Prostate gland (tissue), 2 donors: Measurements from ENCODE around the gene AMOTL1. TPM values are rescaled to one million over a fixed set of nuclear protein-coding genes. Genes with fewer than 3 reads are reported as not detected.
"Not testable (repeated sequence)": the region's sequence is repeated elsewhere in the genome, so short reads cannot be mapped to it uniquely, and the experiment has no call there.

ENCODE experiments used
- DNase-seq: peaks from one replicate; pipeline ENCODE4 v3.0.0-alpha.2; 2019; ENCODE audit warnings: low spot score
- H3K27ac ChIP-seq, 2 donors: fragments of 200-600 bp; sonication (generic); 2 replicates each; pipeline ENCODE4 v1.5.1; 2017 to 2019
- H3K27me3 ChIP-seq: fragments of 200-600 bp; sonication (generic); replicated peaks from 2 replicates; pipeline ENCODE4 v1.5.1; 2019; ENCODE audit not compliant: insufficient read depth
- H3K36me3 ChIP-seq, 2 donors: fragments of 200-600 bp; sonication (generic); 1 replicate in 1 of 2; 2 replicates in 1 of 2; pipeline versions ENCODE4 v1.5.1 to v1.8.1; 2017 to 2019
- H3K4me1 ChIP-seq: fragments of 200-600 bp; sonication (generic); replicated peaks from 2 replicates; pipeline ENCODE4 v1.5.1; 2019
- H3K4me3 ChIP-seq, 2 donors: fragments of 200-600 bp; sonication (generic); 2 replicates each; pipeline ENCODE4 v1.5.1; 2017 to 2019
- H3K9me3 ChIP-seq: fragments of 200-600 bp; sonication (generic); 2 replicates; pipeline ENCODE4 v1.5.1; 2017
- CTCF ChIP-seq, 4 experiments: fragments of 200-600 bp in 2 of 4; fragments of 450-650 bp in 2 of 4; sonication (generic) in 2 of 4; IDR thresholded peaks; 1 replicate in 3 of 4; 2 replicates in 1 of 4; pipeline ENCODE4 v1.5.1; 2016 to 2019; ENCODE audit warnings: antibody characterized with exemption in 4 of 4, mild to moderate bottlenecking in 2 of 4, moderate library complexity in 2 of 4
- POLR2A ChIP-seq: fragments of 450-650 bp; IDR thresholded peaks from one replicate; pipeline ENCODE4 v1.6.1; 2016; ENCODE audit warnings: antibody characterized with exemption, mild to moderate bottlenecking
- POLR2AphosphoS5 ChIP-seq: sonication (generic); formaldehyde crosslinking; IDR thresholded peaks from one replicate; pipeline ENCODE4 v1.6.1; 2017; ENCODE audit warnings: antibody characterized with exemption
- WGBS: methylation state at CpG from one replicate; pipeline ENCODE4 v1.1.5; 2018; 5-methylcytosine and 5-hydroxymethylcytosine counted together
- intact Hi-C: fragments of 100-400 bp; cut with DNase I; formaldehyde crosslinking; loops from one replicate; pipeline ENCODE4 v1.14.2; 2022
- total RNA-seq, 2 donors: library from RNA; depleted of rRNA; stranded (reverse); fragments of >200 nt; gene quantifications; one replicate each; pipeline ENCODE4 v1.1.0, GENCODE V29; 2016

AMOTL1 gene
- total RNA-seq, 2 donors from 2014 or later, result 49.2 to 67.2 TPM

- H3K36me3 ChIP-seq, result no peaks in the 10 kb centered on the region
- no peak for DNase-seq
- no peaks in the 10 kb centered on the region for H3K4me1 ChIP-seq
- H3K4me3 ChIP-seq, result no peak overlapping the region
- intact Hi-C loops, result no loop called here
- no peaks in the 10 kb centered on the region for H3K9me3 ChIP-seq
- TF ChIP-seq POLR2A (no peak), POLR2AphosphoS5 (no peak), CTCF (IDR thresholded peaks at IDR 0.05) (no peak)
- no peak overlapping the region for H3K27ac ChIP-seq
- H3K27me3 ChIP-seq, result no peaks in the 10 kb centered on the region
- WGBS, result 89% methylated on average over 4 of the region's 4 CpGs
Measured at GRCh38 chr11:94909371-94909820, 141.2 kb downstream of the AMOTL1 start.

- WGBS, result 92% methylated on average over 3 of the region's 3 CpGs
- H3K4me1 ChIP-seq, result no peaks in the 10 kb centered on the region
- TF ChIP-seq POLR2A (no peak), CTCF (IDR thresholded peaks at IDR 0.05) (no peak), POLR2AphosphoS5 (no peak)
- no peak overlapping the region for H3K4me3 ChIP-seq
- no peaks in the 10 kb centered on the region for H3K27me3 ChIP-seq
- no peak for DNase-seq
- no peaks in the 10 kb centered on the region for H3K36me3 ChIP-seq
- H3K9me3 ChIP-seq, result no peaks in the 10 kb centered on the region
- H3K27ac ChIP-seq, result no peak overlapping the region
- intact Hi-C loops, result no loop called here
Measured at GRCh38 chr11:94910270-94910669, 142.1 kb downstream of the AMOTL1 start.

- no peak overlapping the region for H3K4me3 ChIP-seq
- H3K9me3 ChIP-seq, result no peaks in the 10 kb centered on the region
- intact Hi-C loops, result no loop called here
- no peaks in the 10 kb centered on the region for H3K27me3 ChIP-seq
- no peak overlapping the region for H3K27ac ChIP-seq
- DNase-seq, result no peak
- H3K36me3 ChIP-seq, result no peaks in the 10 kb centered on the region
- no peak for TF ChIP-seq POLR2AphosphoS5
- 0% methylated on average over 1 of the region's 1 CpG for WGBS
- H3K4me1 ChIP-seq, result no peaks in the 10 kb centered on the region
Measured at GRCh38 chr11:94910779-94911178, 142.6 kb downstream of the AMOTL1 start.

GRCh38 chr11:94912806-94913205, 144.7 kb downstream of the AMOTL1 start:
- H3K27ac ChIP-seq, result no peak overlapping the region
- no peaks in the 10 kb centered on the region for H3K9me3 ChIP-seq
- no peak for DNase-seq
- 95% methylated on average over 9 of the region's 9 CpGs for WGBS
- no peaks in the 10 kb centered on the region for H3K4me1 ChIP-seq
- no peaks in the 10 kb centered on the region for H3K27me3 ChIP-seq
- intact Hi-C loops, result no loop called here
- no peak for TF ChIP-seq POLR2AphosphoS5
- no peak for TF ChIP-seq CTCF (IDR thresholded peaks at IDR 0.05)
- TF ChIP-seq POLR2A, result no peak
- H3K36me3 ChIP-seq, result no peaks in the 10 kb centered on the region
- no peak overlapping the region for H3K4me3 ChIP-seq

- WGBS, result 93% methylated on average over 2 of the region's 2 CpGs
- H3K36me3 ChIP-seq, H3K27me3 ChIP-seq, H3K27ac ChIP-seq, H3K4me3 ChIP-seq, intact Hi-C loops, DNase-seq, H3K4me1 ChIP-seq, H3K9me3 ChIP-seq: not testable (repeated sequence)
Measured at GRCh38 chr11:94913718-94914394, 145.7 kb downstream of the AMOTL1 start.

GRCh38 chr11:94920311-94920710, 152.2 kb downstream of the AMOTL1 start:
- intact Hi-C loops, result no loop called here
- no peak for TF ChIP-seq POLR2A
- no peak for TF ChIP-seq POLR2AphosphoS5
- Histone ChIP-seq H3K27me3 (no peaks in the 10 kb centered on the region), H3K27ac (no peak overlapping the region), H3K4me3 (no peak overlapping the region), H3K4me1 (no peaks in the 10 kb centered on the region), H3K36me3 (no peaks in the 10 kb centered on the region), H3K9me3 (no peaks in the 10 kb centered on the region)
- DNase-seq, result no peak
